Epithelial cell of esophagus (primary cell): Measurements from ENCODE around the gene FOXL2.

Experiments
- DNase-seq: peaks from one replicate; pipeline ENCODE4 v3.0.0; 2010; ENCODE audit warnings: low read depth
- H3K4me3 ChIP-seq: 2 replicates; pipeline ENCODE4 v1.5.1; 2011; ENCODE audit warnings: mild to moderate bottlenecking, low read length, control low read depth
- CTCF ChIP-seq: IDR thresholded peaks from 2 replicates; pipeline ENCODE4 v1.5.1; 2011; ENCODE audit warnings: low read depth, mild to moderate bottlenecking, low read length, control low read depth, inconsistent platforms; ENCODE audit not compliant: insufficient read depth; ENCODE audit errors: missing control alignments

Gene FOXL2

GRCh38 chr3:138975351-138975750 lies 28.4 kb upstream of the FOXL2 start:
- no peak for TF ChIP-seq CTCF
- no peak for DNase-seq

GRCh38 chr3:138974462-138974861 lies 27.5 kb upstream of the FOXL2 start:
- no peak overlapping the region for H3K4me3 ChIP-seq
- peak; percentile 54 for DNase-seq
- no peak for TF ChIP-seq CTCF

More at GRCh38 chr3:138975351-138975750, 28.4 kb upstream of the FOXL2 start:
- no peak overlapping the region for H3K4me3 ChIP-seq

GRCh38 chr3:138972941-138973340 lies 26.0 kb upstream of the FOXL2 start:
- no peak for TF ChIP-seq CTCF
- H3K4me3 ChIP-seq, result no peak overlapping the region

GRCh38 chr3:138971766-138972320 lies 24.9 kb upstream of the FOXL2 start:
- no peak for DNase-seq
- no peak for TF ChIP-seq CTCF
- H3K4me3 ChIP-seq, result no peak overlapping the region

More at GRCh38 chr3:138972941-138973340, 26.0 kb upstream of the FOXL2 start:
- no peak for DNase-seq

- DNase-seq, result no peak
Measured at GRCh38 chr3:138964923-138965322, 18.0 kb upstream of the FOXL2 start.

GRCh38 chr3:138964264-138964663 lies 17.3 kb upstream of the FOXL2 start:
- no peak for DNase-seq
- H3K4me3 ChIP-seq, result no peak overlapping the region
- no peak for TF ChIP-seq CTCF

More at GRCh38 chr3:138964923-138965322, 18.0 kb upstream of the FOXL2 start:
- no peak overlapping the region for H3K4me3 ChIP-seq
- no peak for TF ChIP-seq CTCF
